ENCODE results near the gene ST6GAL1.
A peak's percentile ranks its signal among the peaks of the same experiment; 100 is the strongest.

Gene ST6GAL1

GRCh38 chr3:187061748-187062147 is 131.4 kb downstream of the ST6GAL1 start:
- DNase-seq, result no peak

GRCh38 chr3:187062526-187063177 is 132.3 kb downstream of the ST6GAL1 start:
- no peak for DNase-seq

- no peak for DNase-seq
Measured at GRCh38 chr3:187063286-187064121, 133.2 kb downstream of the ST6GAL1 start.

GRCh38 chr3:187064210-187065115 is 134.1 kb downstream of the ST6GAL1 start:
- peak; percentile 13 for DNase-seq

GRCh38 chr3:187066228-187066995 is 136.1 kb downstream of the ST6GAL1 start:
- peak; percentile 24 for DNase-seq

GRCh38 chr3:187068787-187069186 is 138.5 kb downstream of the ST6GAL1 start:
- DNase-seq, result no peak

- DNase-seq, result no peak
Measured at GRCh38 chr3:187069857-187070516, 139.7 kb downstream of the ST6GAL1 start.

- no peak for DNase-seq
Measured at GRCh38 chr3:187072102-187072501, 141.8 kb downstream of the ST6GAL1 start.

GRCh38 chr3:187072511-187072910 is 142.2 kb downstream of the ST6GAL1 start:
- DNase-seq, result no peak

- no peak for DNase-seq
Measured at GRCh38 chr3:187073581-187074098, 143.3 kb downstream of the ST6GAL1 start.

GRCh38 chr3:187074846-187075245 is 144.5 kb downstream of the ST6GAL1 start:
- no peak for DNase-seq

- DNase-seq, result no peak
Measured at GRCh38 chr3:187076297-187076696, 146.0 kb downstream of the ST6GAL1 start.

- no peak for DNase-seq
Measured at GRCh38 chr3:187077085-187077484, 146.8 kb downstream of the ST6GAL1 start.

GRCh38 chr3:187077537-187077936 is 147.2 kb downstream of the ST6GAL1 start:
- DNase-seq, result no peak

GRCh38 chr3:187079090-187080022 is 149.0 kb downstream of the ST6GAL1 start:
- DNase-seq, result no peak

- no peak for DNase-seq
Measured at GRCh38 chr3:187080799-187081450, 150.6 kb downstream of the ST6GAL1 start.

GRCh38 chr3:187082758-187083375 is 152.5 kb downstream of the ST6GAL1 start:
- no peak for DNase-seq

GRCh38 chr3:187084126-187084525 is 153.8 kb downstream of the ST6GAL1 start:
- DNase-seq, result no peak

- no peak for DNase-seq
Measured at GRCh38 chr3:187084580-187084979, 154.3 kb downstream of the ST6GAL1 start.

All from eye (tissue), 1 donor.